CD1c-positive myeloid dendritic cell (primary cell): ENCODE results near the gene LBR.
A peak's percentile ranks its signal among the peaks of the same experiment; 100 is the strongest.
"Not testable (repeated sequence)": the region's sequence is repeated elsewhere in the genome, so short reads cannot be mapped to it uniquely, and the experiment has no call there.

Source experiments
- DNase-seq: peaks from one replicate; pipeline ENCODE4 v3.0.0-alpha.2; 2016; ENCODE audit errors: extremely low spot score

The LBR gene

GRCh38 chr1:225423518-225423855, 4.4 kb downstream of the LBR start:
- no peak for DNase-seq

GRCh38 chr1:225422795-225423517, 4.9 kb downstream of the LBR start:
- no peak for DNase-seq

- peak; percentile 54 for DNase-seq
These were observed 5.7 kb downstream of the LBR start for GRCh38 chr1:225422031-225422605.

GRCh38 chr1:225418598-225418997, 9.2 kb downstream of the LBR start:
- DNase-seq = no peak

GRCh38 chr1:225418059-225418458, 9.8 kb downstream of the LBR start:
- DNase-seq = no peak

GRCh38 chr1:225415967-225416745, 11.7 kb downstream of the LBR start:
- no peak for DNase-seq

GRCh38 chr1:225415307-225415706, 12.5 kb downstream of the LBR start:
- DNase-seq = no peak

DNA sequence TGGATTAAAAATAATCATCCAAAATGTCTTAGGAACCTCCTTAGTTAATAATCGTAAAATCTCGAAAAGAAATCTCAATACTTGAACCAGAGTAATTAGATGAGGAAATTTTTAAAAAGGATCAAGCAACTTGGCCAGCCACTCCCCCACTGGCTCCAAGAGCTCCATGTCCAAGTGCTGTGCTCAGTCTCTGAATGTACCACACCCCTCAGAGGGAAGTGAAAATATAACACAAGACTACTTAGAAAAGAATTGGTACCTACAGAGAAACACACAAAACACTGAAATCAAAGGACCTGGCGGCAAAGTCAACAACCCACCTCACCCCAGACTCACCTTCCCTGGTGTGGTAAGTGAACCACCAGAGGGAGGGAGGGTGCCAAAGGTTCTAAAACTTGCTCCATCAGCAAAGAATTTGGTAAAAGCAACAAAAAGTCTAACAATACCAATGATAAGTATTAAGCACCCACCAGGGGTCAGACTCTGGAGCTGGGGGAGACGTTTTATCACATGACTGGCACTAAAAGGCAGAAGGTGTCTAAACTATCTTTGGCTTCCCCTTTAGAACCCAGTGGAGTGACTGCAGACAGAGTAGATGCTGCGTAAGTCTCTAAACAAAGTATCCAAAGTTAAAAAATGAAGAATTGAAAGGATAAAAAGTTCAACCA, 14.0 kb downstream of the LBR start:
- DNase-seq = peak; percentile 25

GRCh38 chr1:225412803-225413351, 15.0 kb downstream of the LBR start:
- DNase-seq = no peak

GRCh38 chr1:225412321-225412720, 15.5 kb downstream of the LBR start:
- no peak for DNase-seq

- no peak for DNase-seq
These were observed 17.8 kb downstream of the LBR start for GRCh38 chr1:225410036-225410435.

DNA sequence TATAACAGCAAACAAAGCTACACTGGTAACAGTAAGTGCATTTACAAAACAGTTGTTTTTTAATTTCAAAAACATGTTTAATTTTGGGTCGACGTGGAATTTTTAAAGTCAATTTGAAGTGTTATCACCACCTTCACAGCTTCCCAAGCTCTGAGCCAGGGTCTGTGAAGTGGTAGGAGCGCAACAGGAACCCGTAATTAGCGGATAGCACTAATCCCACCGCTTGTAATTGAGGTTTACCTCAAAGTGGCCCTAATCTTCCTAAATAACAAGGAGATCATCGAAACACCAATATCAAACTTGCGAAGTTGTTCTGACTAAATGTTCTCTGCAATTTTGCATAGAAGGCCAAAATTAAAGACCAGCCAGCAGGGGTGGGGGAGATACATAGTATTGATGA, 18.8 kb downstream of the LBR start:
- no peak for DNase-seq

DNA sequence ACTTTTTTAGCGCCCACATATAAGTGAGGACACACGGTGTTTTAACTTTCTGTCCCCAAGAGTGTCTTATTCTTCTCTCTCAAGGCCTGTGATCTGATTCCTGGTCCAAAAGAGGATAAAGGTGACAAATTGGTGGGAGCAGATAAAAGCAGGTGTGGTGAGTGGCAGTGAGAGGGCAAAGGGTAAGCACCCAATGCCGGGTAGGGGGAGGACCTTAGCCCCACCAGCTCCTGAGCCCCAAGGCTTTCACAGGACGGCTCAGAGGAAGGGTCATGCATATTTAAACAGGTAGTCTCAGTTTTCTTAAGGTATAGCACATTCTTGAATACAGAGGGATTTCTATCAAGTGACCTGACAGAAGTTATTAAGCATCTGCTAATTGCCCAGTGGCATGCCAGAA, 19.6 kb downstream of the LBR start:
- no peak for DNase-seq

GRCh38 chr1:225407755-225408154, 20.1 kb downstream of the LBR start:
- no peak for DNase-seq

DNA sequence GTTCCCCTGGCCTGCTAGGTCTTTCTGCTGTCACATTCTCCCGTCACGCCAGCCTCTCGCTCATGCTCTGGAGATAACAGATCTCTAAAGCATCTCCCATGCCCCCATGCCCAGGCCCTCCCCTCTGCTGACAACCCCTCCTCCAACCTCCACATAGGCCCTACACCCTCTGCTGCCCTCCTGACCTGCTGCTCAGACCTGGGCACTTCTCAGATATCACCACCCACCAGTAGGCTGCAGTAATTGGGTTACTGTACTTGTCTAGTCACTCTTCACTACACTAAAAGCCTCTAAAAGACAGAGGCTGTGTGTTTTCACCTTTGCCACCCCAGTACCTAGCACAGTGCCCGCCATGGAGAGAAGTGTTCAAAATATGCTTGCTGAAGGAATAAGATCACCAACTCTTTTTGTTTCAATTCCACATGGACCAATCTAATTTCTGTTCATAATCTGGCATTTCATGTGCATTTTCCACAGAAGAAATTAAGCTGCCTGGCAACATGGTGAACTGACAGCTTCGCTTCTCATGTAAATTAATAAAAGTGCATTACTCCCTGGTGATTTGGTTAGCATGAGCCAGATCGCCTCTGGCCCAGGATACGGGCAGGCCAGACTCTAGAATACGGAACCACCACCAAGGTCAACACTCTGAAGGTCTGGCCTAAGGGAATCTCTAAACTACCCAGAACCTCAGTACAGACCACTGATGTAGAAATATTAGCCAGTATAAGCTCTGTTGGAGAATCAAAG, 20.7 kb downstream of the LBR start:
- no peak for DNase-seq

GRCh38 chr1:225400968-225401367, 26.9 kb downstream of the LBR start:
- DNase-seq = no peak

DNA sequence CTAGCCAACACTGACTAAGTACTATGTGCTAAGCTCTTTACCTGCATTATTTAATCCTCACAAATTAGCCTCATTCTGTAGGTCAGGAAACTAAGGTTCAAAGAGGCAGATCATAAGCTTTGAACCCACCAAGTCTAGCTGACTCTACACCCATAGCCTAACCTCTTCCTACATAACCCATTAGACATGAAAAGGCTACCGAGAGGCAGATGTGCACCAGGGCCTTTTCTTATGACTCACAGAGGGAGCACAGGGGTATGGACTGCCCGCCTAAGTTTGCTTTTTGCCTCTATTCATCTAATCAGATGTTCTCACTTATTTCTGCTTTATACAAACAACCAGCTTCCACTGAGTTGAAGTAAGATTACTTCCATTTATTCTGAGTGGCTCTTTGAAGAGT, 31.5 kb downstream of the LBR start:
- DNase-seq = no peak

DNA sequence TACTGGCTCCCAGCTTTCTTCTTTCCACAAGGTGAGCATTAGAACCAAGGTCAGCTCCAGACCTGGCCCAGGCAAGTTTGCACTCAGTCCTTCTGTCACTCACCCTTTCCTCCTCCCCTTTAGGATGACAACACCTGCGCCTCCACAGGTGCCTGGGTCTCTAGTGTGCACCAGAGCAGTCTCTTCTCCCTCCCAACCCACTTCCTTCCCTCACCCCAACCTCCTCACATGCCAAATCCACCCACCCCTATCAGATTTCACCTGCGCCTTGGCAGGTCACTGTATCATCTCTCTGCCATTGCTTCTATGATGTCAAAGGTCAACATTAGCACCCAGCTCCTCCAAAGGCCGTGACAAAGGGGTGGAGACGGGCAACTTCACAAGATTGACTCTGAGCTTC, 38.0 kb downstream of the LBR start:
- DNase-seq = no peak

DNA sequence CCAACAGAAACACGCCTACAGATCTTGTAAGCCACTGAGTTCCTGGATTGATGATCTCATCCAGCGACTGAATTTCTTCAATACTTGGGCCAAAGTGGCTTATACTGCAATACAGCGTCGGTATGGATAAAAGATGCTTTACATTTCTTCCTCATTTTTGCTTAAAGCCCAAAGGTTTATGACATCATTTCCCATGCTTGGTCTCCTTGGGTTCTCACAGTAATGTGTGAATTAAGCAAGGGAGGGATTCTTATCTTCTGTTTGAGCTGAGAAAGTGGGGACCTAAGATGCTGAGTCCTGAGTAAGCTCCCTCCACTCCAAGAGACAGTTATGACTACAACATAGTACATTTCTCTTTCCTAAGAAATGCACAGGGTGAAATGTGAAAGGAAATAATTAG, 39.5 kb downstream of the LBR start:
- peak; percentile 1 for DNase-seq

DNA sequence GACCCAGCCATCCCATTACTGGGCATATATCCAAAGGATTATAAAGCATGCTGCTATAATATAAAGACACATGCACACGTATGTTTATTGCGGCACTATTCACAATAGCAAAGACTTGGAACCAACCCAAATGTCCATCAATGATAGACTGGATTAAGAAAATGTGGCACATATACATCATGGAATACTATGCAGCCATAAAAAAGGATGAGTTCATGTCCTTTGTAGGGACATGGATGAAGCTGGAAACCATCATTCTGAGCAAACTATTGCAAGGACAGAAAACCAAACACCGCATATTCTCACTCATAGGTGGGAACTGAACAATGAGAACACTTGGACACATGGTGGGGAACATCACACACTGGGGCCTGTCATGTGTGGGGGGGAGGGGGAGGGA, 41.0 kb downstream of the LBR start:
- DNase-seq = not testable (repeated sequence)

DNA sequence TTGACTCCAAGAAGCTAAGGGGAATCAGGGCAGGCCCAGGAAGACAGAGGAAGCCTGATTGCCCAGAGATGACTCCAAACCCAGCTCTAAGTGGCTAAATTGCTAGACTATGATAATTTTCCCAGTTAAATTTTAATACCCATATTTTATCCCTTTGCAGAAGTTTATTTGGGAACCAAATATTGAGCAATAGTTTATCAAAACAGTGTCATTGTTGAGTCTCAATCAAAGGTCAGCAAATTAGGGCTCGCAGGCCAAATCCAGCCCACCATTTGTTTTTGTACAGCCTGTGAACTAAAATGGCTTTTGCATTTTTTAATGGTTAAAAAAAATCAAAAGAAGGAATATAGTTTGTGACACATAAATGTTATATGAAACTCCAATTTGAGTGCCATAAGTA, 47.1 kb downstream of the LBR start:
- no peak for DNase-seq

DNA sequence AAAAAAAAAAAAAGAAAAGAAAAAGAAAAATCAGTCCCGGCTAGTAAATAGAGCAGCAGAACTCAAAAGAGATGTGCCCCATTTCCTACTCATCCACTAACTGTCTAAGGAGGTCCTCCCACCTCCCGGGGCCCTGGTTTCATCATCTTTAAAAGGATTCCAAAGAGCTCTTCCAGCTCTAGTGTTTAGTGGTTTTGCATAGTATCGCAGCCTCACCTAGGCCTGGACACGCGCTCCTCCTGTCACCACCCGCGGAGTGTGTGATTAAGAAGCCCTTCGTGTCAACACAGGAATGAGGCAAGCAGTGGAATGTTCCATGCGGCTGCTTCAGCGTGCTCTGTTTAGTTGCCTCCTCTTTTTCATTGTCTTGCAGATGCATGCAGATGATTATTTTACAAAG, 49.0 kb downstream of the LBR start:
- no peak for DNase-seq
